SK-N-SH (cell line): ENCODE measurements around the gene HEXA. TPM values are rescaled to one million over a fixed set of nuclear protein-coding genes. Genes with fewer than 3 reads are reported as not detected.

Experiments
- CTCF ChIA-PET: fragments of 300-600, 350-600 bp; formaldehyde crosslinking; extraction: SDS; loops from one replicate; lab custom pipeline; 2021; lab: Yijun Ruan, JAX
- POLR2A ChIA-PET: fragments of 350-600 bp; sonication (Branson Sonifier 250); formaldehyde crosslinking; extraction: SDS; loops from one replicate; lab custom pipeline; 2020; ENCODE audit warnings: antibody characterized with exemption, inconsistent platforms; lab: Yijun Ruan, JAX
- DNase-seq: peaks from one replicate; pipeline ENCODE4 v3.0.0; 2012
- H2AFZ ChIP-seq: fragments of 200-600 bp; sonication (generic); 2 replicates; pipeline ENCODE4 v1.8.1; 2016; ENCODE audit warnings: antibody characterized with exemption, mild to moderate bottlenecking, low read depth
- H3F3A ChIP-seq: fragments of 200-600 bp; sonication (generic); replicated peaks from 2 replicates; pipeline ENCODE3; 2016; ENCODE audit warnings: antibody characterized with exemption, mild to moderate bottlenecking; ENCODE audit not compliant: insufficient read depth
- H3K27ac ChIP-seq, 2 experiments: fragments of 200-500 bp in 1 of 2; fragments of 200-600 bp in 1 of 2; sonication (Bioruptor generic) in 1 of 2; sonication (generic), shearing (Covaris generic) in 1 of 2; 2 replicates each; pipeline versions ENCODE4 v1.5.1 to v1.6.1; 2014 to 2016; ENCODE audit warnings: low read depth in 2 of 2, inconsistent platforms in 1 of 2, low read length in 1 of 2, mild to moderate bottlenecking in 1 of 2, mixed read lengths in 1 of 2
- H3K27me3 ChIP-seq: fragments of 200-600 bp; sonication (generic), shearing (Covaris generic); 2 replicates; pipeline ENCODE4 v1.6.1; 2016; ENCODE audit warnings: mixed run types; ENCODE audit not compliant: insufficient read depth
- H3K36me3 ChIP-seq, 2 experiments: fragments of 200-500 bp in 1 of 2; fragments of 200-600 bp in 1 of 2; sonication (Bioruptor generic) in 1 of 2; sonication (generic) in 1 of 2; replicated peaks in 1 of 2; 2 replicates each; pipeline versions ENCODE3 to v1.5.1; 2014 to 2016; ENCODE audit warnings: low read length in 1 of 2, mild to moderate bottlenecking in 1 of 2; ENCODE audit not compliant: insufficient read depth in 2 of 2, control insufficient read depth in 1 of 2
- H3K4me1 ChIP-seq, 2 experiments: fragments of 200-500 bp in 1 of 2; fragments of 200-600 bp in 1 of 2; sonication (Bioruptor generic) in 1 of 2; sonication (generic), shearing (Covaris generic) in 1 of 2; 2 replicates each; pipeline versions ENCODE4 v1.5.1 to v1.6.1; 2014 to 2016; ENCODE audit warnings: low read depth in 1 of 2, low read length in 1 of 2, mixed run types in 1 of 2; ENCODE audit not compliant: insufficient read depth in 2 of 2, control insufficient read depth in 1 of 2
- H3K4me2 ChIP-seq: fragments of 200-600 bp; sonication (generic), shearing (Covaris generic); 2 replicates; pipeline ENCODE4 v1.6.1; 2017; ENCODE audit warnings: mixed run types
- H3K4me3 ChIP-seq, 2 experiments: fragments of 200-500 bp in 1 of 2; fragments of 200-600 bp in 1 of 2; sonication (Bioruptor generic) in 1 of 2; sonication (generic), shearing (Covaris generic) in 1 of 2; 2 replicates each; pipeline versions ENCODE4 v1.5.1 to v1.8.1; 2014 to 2016; ENCODE audit warnings: low read depth in 2 of 2, inconsistent platforms in 1 of 2, low read length in 1 of 2, mild to moderate bottlenecking in 1 of 2, mixed read lengths in 1 of 2, moderate library complexity in 1 of 2
- H3K79me2 ChIP-seq: fragments of 200-600 bp; sonication (generic); 2 replicates; pipeline ENCODE4 v1.8.1; 2017; ENCODE audit warnings: mild to moderate bottlenecking; ENCODE audit not compliant: insufficient read depth
- H3K9ac ChIP-seq: fragments of 200-600 bp; sonication (generic); 2 replicates; pipeline ENCODE4 v1.6.1; 2017; ENCODE audit warnings: mixed run types
- H3K9me2 ChIP-seq: fragments of 200-600 bp; sonication (generic); 2 replicates; pipeline ENCODE4 v1.6.1; 2017; ENCODE audit warnings: mixed run types
- H3K9me3 ChIP-seq: fragments of 200-600 bp; sonication (generic); 2 replicates; pipeline ENCODE4 v1.6.1; 2017; ENCODE audit warnings: mixed run types, mild to moderate bottlenecking, moderate library complexity
- H4K20me1 ChIP-seq: fragments of 200-600 bp; sonication (generic); 2 replicates; pipeline ENCODE4 v1.6.1; 2017; ENCODE audit warnings: mild to moderate bottlenecking, mixed run types; ENCODE audit not compliant: insufficient read depth
- CHD2 ChIP-seq: fragments of 150-350 bp; IDR thresholded peaks from 2 replicates; pipeline ENCODE4 v1.6.1; 2018; ENCODE audit warnings: low read length; ENCODE audit not compliant: partially characterized antibody
- CTCF ChIP-seq: fragments of 200-600 bp; sonication (generic); IDR thresholded peaks from 2 replicates; pipeline ENCODE4 v1.6.1; 2017; ENCODE audit warnings: antibody characterized with exemption, mild to moderate bottlenecking, moderate library complexity
- ELF1 ChIP-seq: IDR thresholded peaks from 2 replicates; pipeline ENCODE4 v1.4.0; 2012
- EP300 ChIP-seq, 2 experiments: IDR thresholded peaks; 2 replicates each; pipeline versions ENCODE4 v1.4.0 to v1.6.1; 2012; ENCODE audit warnings: borderline replicate concordance in 1 of 2, low read depth in 1 of 2, low read length in 1 of 2
- FOSL2 ChIP-seq: IDR thresholded peaks from 2 replicates; pipeline ENCODE4 v1.4.0; 2012; ENCODE audit warnings: low read depth, mild to moderate bottlenecking, moderate library complexity, borderline replicate concordance
- FOXJ3 ChIP-seq: sonication (generic); formaldehyde crosslinking; IDR thresholded peaks from 2 replicates; pipeline ENCODE4 v1.5.1; 2020; ENCODE audit warnings: mild to moderate bottlenecking, missing genetic modification reagents
- FOXM1 ChIP-seq: IDR thresholded peaks from 2 replicates; pipeline ENCODE4 v1.4.0; 2012; ENCODE audit warnings: low read depth, mild to moderate bottlenecking
- GABPA ChIP-seq: IDR thresholded peaks from 2 replicates; pipeline ENCODE4 v1.4.0; 2012; ENCODE audit warnings: low read depth, mild to moderate bottlenecking
- GATA2 ChIP-seq: sonication (generic); formaldehyde crosslinking; IDR thresholded peaks from 2 replicates; pipeline ENCODE4 v1.5.0; 2020; ENCODE audit warnings: mild to moderate bottlenecking, missing genetic modification reagents
- JUND ChIP-seq: IDR thresholded peaks from 2 replicates; pipeline ENCODE4 v1.4.0; 2012
- MXI1 ChIP-seq: IDR thresholded peaks from 2 replicates; pipeline ENCODE4 v1.6.1; 2012; ENCODE audit warnings: mild to moderate bottlenecking, low read depth, low read length, improper control_type of control experiment
- NFIC ChIP-seq: IDR thresholded peaks from 2 replicates; pipeline ENCODE4 v1.4.0; 2012; ENCODE audit warnings: borderline replicate concordance
- NRF1 ChIP-seq: IDR thresholded peaks from 2 replicates; pipeline ENCODE4 v1.6.1; 2012; ENCODE audit warnings: low read depth, mild to moderate bottlenecking, low read length
- PBX3 ChIP-seq: IDR thresholded peaks from 2 replicates; pipeline ENCODE4; 2012
- RAD21 ChIP-seq: IDR thresholded peaks from 2 replicates; pipeline ENCODE4 v1.6.1; 2012; ENCODE audit warnings: mild to moderate bottlenecking, low read length
- RFX5 ChIP-seq: IDR thresholded peaks from 2 replicates; pipeline ENCODE4 v1.6.1; 2012; ENCODE audit warnings: mild to moderate bottlenecking, improper control_type of control experiment, low read length
- RXRA ChIP-seq: IDR thresholded peaks from 2 replicates; pipeline ENCODE4 v1.4.0; 2012; ENCODE audit warnings: low read depth, mild to moderate bottlenecking, borderline replicate concordance
- SIN3A ChIP-seq: IDR thresholded peaks from 2 replicates; pipeline ENCODE4 v1.6.1; 2012; ENCODE audit warnings: low read depth, mild to moderate bottlenecking, low read length, moderate library complexity, borderline replicate concordance
- SMC3 ChIP-seq: IDR thresholded peaks from 2 replicates; pipeline ENCODE4 v1.6.1; 2012; ENCODE audit warnings: low read depth, low read length, improper control_type of control experiment
- TCF12 ChIP-seq: IDR thresholded peaks from 2 replicates; pipeline ENCODE4 v1.4.0; 2012
- TEAD4 ChIP-seq: IDR thresholded peaks from 2 replicates; pipeline ENCODE4 v1.4.0; 2012; ENCODE audit warnings: mild to moderate bottlenecking, borderline replicate concordance; ENCODE audit not compliant: insufficient read depth
- YY1 ChIP-seq: IDR thresholded peaks from 2 replicates; pipeline ENCODE4 v1.4.0; 2012; ENCODE audit warnings: low read depth, mild to moderate bottlenecking
- WGBS: methylation state at CpG from one replicate; pipeline ENCODE4 v1.1.6; 2017; ENCODE audit warnings: low lambda C conversion rate; 5-methylcytosine and 5-hydroxymethylcytosine counted together
- polyA plus RNA-seq, 3 experiments: library from polyadenylated mRNA; depleted of rRNA; stranded (reverse); fragments of >200 nt; gene quantifications; 2 replicates each; pipeline ENCODE4 v1.2.3, GENCODE V29; 2012
- TF ChIP-seq, protein P1 (sequence below): fragments of 150-350 bp; IDR thresholded peaks from 2 replicates; pipeline ENCODE4 v1.6.1; 2016; ENCODE audit warnings: mild to moderate bottlenecking, low read depth, low read length
- TF ChIP-seq, protein P2 (sequence below): fragments of 150-350 bp; IDR thresholded peaks from 2 replicates; pipeline ENCODE4 v1.6.1; 2017; ENCODE audit warnings: antibody characterized with exemption, low read length, low read depth, borderline replicate concordance

HEXA gene
- polyA plus RNA-seq, 1 of the 3 experiments (the other 2 are of a cell fraction) = 251 TPM

DNA sequence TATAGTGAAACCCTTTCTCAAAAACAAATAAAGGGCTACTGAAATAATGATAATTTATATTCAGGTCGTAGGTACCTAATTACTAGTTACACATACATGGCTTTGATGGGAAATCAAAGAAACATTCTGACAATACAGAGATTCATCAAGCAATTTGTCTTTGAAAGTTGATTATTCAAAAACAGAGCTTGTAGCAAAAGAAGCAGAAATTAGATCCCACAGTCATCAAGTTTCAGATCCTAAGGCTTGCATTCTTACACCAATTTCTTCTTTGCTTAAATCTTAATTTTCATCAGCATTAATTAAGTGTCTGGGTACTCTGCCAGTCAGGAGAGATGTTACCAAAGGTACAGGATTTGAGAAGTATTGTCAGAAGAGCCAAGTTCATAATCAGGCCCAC is 1.5 kb upstream of the HEXA start:
- Histone ChIP-seq H3K9ac (no peak overlapping the region), H3K9me2 (no peaks in the 10 kb centered on the region), H3K27me3 (peaks cover under 1% of the 10 kb centered on the region; the same call in 1 of the 2 replicates), H3K27ac (no peak overlapping the region), H3K4me1 (peaks cover 7 to 11% of the 10 kb centered on the region in 2 experiments; a peak in 3 of 4 replicates), H2AFZ (no peak overlapping the region), H3K4me2 (no peak overlapping the region), H4K20me1 (no peaks in the 10 kb centered on the region), H3F3A (peaks cover 11% of the 10 kb centered on the region), H3K4me3 (no peak overlapping the region), H3K36me3 (no peaks in the 10 kb centered on the region), H3K9me3 (no peaks in the 10 kb centered on the region), H3K79me2 (peaks cover 32% of the 10 kb centered on the region)
- TF ChIP-seq, protein P1, sequence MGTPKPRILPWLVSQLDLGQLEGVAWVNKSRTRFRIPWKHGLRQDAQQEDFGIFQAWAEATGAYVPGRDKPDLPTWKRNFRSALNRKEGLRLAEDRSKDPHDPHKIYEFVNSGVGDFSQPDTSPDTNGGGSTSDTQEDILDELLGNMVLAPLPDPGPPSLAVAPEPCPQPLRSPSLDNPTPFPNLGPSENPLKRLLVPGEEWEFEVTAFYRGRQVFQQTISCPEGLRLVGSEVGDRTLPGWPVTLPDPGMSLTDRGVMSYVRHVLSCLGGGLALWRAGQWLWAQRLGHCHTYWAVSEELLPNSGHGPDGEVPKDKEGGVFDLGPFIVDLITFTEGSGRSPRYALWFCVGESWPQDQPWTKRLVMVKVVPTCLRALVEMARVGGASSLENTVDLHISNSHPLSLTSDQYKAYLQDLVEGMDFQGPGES = no peak
- TF ChIP-seq GATA2 = no peak
- TF ChIP-seq NFIC = no peak
- TF ChIP-seq TEAD4 = no peak
- TF ChIP-seq FOXM1 = no peak
- TF ChIP-seq PBX3 = no peak
- no peak for TF ChIP-seq CHD2
- TF ChIP-seq ELF1 = no peak
- no peak for TF ChIP-seq GABPA
- no peak for TF ChIP-seq CTCF
- no peak for TF ChIP-seq MXI1
- POLR2A ChIA-PET = no interaction called here
- CTCF ChIA-PET = no interaction called here
- no peak for DNase-seq
- 90% methylated on average over 1 of the region's 1 CpG for WGBS

DNA sequence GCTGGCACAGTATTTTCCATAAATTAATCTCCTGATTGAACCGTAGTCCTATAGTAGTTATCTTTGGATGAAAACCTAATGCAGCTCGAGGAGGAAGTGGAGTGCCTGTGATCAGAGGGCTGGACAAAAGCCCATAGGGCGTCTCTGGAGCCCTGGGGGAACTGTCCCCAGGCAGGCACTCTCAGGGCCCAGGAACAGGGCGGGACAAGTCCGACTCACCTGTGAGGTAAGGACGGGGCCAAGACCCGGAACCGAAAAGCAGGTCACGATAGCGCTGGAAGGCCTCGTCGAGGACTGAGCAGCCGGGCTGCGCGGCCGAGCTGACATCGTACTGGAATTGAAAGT is 341 bp downstream of the HEXA start:
- DNase-seq = no peak
- ChIA-PET POLR2A (interaction anchor here (0.6 to 1.4 kb wide), 7 partner anchors 8 to 98 kb away, joined by 3 to 6 read pairs (median 4); partner anchors contain the start of genes ARIH1 and CELF6), CTCF (interaction anchor here (0.7 to 1.3 kb wide), 3 partner anchors 14 to 63 kb away, joined by 3 to 4 read pairs (median 3); no protein-coding TSS in a partner anchor)
- H3K36me3 ChIP-seq = no peaks in the 10 kb centered on the region
- peak overlapping the region; percentile 83 for H3K9ac ChIP-seq
- H4K20me1 ChIP-seq = no peaks in the 10 kb centered on the region
- peak overlapping the region; percentile 90 for H3K4me2 ChIP-seq
- no peaks in the 10 kb centered on the region for H3K9me3 ChIP-seq
- H3K4me3 ChIP-seq = peak overlapping the region; percentile 81 to 95
- peaks cover 41% of the 10 kb centered on the region for H3K79me2 ChIP-seq
- H3K9me2 ChIP-seq = no peaks in the 10 kb centered on the region
- TF ChIP-seq GATA2 = no peak
- no peak for TF ChIP-seq CHD2
- TF ChIP-seq RXRA = no peak
- no peak for TF ChIP-seq NFIC
- no peak for TF ChIP-seq SMC3
- no peak for TF ChIP-seq MXI1
- no peak for TF ChIP-seq RAD21
- no peak for TF ChIP-seq FOSL2
- no peak for TF ChIP-seq NRF1
- no peak for TF ChIP-seq FOXJ3 (CRISPR knock-in tag)
- TF ChIP-seq, protein P1 = no peak
- no peak for TF ChIP-seq TCF12
- TF ChIP-seq EP300 (IDR thresholded peaks at IDR 0.05; ENCODE audit: borderline replicate concordance in 1 of 2, low read depth in 1 of 2, low read length in 1 of 2) = no peak
- TF ChIP-seq TEAD4 = no peak
- no peak for TF ChIP-seq SIN3A
- TF ChIP-seq JUND = no peak
- TF ChIP-seq RFX5 = no peak
- TF ChIP-seq, protein P2, sequence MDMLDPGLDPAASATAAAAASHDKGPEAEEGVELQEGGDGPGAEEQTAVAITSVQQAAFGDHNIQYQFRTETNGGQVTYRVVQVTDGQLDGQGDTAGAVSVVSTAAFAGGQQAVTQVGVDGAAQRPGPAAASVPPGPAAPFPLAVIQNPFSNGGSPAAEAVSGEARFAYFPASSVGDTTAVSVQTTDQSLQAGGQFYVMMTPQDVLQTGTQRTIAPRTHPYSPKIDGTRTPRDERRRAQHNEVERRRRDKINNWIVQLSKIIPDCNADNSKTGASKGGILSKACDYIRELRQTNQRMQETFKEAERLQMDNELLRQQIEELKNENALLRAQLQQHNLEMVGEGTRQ = no peak
- no peak for TF ChIP-seq YY1
- peaks cover 11% of the 10 kb centered on the region for H3F3A ChIP-seq
- under 1% methylated on average over 15 of the region's 17 CpGs for WGBS
- H3K4me1 ChIP-seq = peaks cover 7 to 11% of the 10 kb centered on the region in 2 experiments; a peak in 3 of 4 replicates
- H3K27ac ChIP-seq = peak overlapping the region; percentile 49 to 88
- H2AFZ ChIP-seq = peak overlapping the region; percentile 99
- H3K27me3 ChIP-seq = no peaks in the 10 kb centered on the region
